NCI-H524 (cell line): ENCODE data around the gene MED13L.
A peak's percentile ranks its signal among the peaks of the same experiment; 100 is the strongest.

Experiments used
- DNase-seq, 2 experiments: peaks; one replicate each; lab custom pipeline; 2025; lab: John Stamatoyannopoulos, UW

Gene MED13L

DNA sequence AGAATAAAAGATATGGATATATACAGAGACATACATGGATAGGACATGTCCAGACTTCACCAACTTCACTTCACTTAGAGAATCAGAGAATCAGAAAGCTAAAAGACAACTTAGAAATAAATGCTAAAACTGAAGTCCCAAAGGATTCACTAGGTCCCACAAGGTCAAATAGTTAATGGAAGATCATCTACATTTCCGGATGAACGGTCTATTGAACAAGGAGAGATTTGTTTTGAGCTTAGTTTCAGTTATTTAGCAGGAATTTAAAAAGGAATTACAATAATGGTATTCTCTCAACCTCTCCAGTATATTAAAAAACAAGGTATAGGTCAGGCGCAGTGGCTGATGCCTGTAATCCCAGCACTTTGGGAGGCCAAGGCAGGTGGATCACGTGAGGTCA, 187.0 kb downstream of the MED13L start:
- DNase-seq = no peak

DNA sequence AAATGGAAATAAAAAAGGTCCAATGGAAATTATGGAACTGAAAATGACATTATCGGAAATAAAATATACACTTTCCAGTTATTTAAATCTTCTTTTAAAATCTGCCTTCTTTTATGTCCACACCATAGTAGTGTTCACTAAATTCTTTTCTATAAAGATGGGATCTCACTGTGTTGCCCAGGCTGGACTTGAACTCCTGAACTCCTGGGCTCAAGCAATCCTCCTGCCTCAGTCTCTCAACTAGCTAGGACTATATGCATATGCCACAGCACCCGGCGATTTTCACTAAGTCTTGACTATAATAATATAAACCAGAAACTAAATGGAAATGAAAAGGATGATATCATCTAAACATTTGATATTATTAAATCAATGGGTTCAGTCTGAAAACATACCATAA, 188.4 kb downstream of the MED13L start:
- DNase-seq = no peak

DNA sequence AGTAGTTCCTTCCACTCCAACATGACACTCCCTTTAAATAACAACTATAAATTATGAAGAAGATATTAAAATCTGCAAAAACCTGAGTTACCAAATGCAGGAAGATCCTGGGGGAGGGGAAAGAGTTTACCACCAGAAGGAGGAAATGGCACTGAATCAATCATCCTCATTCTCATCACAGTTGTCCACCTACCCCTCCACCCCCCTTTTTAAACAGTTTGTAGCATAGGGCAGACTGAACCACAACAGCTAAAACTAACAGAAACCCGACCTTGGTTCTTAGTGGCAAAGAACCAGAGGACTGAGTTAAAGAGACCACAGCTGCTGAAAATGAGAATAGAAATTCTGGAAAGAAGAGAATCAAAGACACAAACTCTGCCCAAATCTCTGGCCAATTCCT, 189.5 kb downstream of the MED13L start:
- DNase-seq = no peak

DNA sequence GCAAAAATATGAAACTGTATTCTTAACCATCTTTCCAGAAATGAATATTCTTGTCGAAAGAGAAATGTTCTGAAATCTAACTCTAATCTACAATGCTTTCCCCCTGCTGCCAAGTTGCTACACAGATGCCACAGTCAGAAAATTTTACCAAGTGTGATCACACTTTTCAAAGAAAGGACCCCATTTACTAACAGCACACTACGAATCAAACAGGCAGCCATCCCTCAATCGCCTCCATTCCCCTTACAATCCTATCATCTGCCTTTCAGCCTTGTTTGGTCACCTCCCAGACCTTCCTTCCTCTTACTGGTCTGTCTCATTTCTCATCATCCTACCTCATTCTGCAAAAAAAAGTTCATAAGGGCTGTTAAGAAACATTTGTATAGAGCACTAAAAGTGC, 190.1 kb downstream of the MED13L start:
- no peak for DNase-seq

DNA sequence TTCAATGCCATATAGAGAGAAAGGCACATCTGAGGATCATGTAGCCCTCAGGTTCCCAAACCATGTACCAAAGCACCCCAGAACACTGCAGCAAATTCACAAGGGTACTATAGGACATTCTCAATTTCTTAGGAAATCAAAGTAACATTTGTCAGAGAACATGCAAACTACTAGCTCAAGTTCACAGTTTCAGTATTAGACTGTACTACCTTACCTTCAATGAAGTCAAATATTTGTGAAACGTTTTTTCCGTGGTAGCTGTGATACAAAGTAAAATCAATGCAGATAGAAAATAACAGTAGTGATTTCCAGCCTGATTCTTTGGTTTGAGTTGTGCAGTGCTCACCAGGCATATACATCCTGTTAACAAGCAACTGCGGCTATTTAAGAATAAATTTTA, 197.1 kb downstream of the MED13L start:
- no peak for DNase-seq

DNA sequence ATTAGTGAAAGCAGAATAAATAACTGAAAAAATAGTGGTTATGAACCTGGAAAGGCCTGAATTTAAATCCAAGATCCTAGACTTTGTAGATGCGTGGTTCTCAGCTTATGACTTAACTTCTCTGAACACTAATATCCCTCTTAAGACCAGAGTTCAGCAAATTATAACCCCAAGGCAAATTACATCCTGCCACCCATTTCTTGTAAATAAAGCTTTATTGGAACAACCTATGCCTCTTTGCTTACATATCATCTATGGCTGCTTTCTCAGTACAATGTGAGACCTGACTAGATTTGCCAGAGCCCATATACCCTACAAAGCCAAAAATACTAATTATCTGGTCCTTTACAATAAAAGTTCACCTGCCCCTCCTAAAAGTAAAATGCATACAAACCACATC, 199.1 kb downstream of the MED13L start:
- no peak for DNase-seq

DNA sequence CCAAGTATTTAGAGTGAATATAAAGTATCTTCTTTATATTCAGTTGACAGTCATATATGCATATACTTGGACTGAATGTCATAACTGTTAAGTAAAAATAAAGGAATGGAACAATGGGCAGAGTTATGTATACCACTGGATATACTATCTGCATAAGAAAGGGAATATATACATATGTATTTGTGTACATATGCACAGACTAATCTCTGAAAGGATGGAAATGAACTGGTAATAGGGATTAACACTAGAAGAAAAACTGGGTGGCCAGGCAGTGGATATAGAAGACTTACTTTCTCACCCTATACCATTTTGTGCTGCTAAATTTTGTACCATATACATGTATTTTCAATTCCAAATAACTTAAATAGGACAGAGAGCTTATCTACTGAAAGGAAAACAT, 200.1 kb downstream of the MED13L start:
- DNase-seq = no peak

DNA sequence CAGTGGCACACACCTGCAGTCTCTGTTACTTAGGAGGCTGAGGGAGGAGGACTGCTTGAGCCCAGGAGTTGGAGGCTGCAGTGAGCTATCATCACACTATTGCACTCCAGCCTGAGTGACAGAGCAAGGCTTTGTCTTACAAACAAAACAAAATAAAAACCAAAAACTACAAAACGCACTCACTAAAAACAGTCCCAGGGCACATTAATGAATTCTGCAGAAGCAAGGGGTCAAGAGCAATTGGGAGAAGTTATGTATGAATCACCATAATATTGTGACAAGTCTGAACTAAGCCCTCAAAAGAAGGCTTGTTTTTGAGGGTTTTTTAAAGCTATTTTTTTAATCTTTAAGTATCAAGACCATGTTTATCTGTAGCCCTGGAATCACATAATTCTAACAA, 201.1 kb downstream of the MED13L start:
- DNase-seq = no peak

DNA sequence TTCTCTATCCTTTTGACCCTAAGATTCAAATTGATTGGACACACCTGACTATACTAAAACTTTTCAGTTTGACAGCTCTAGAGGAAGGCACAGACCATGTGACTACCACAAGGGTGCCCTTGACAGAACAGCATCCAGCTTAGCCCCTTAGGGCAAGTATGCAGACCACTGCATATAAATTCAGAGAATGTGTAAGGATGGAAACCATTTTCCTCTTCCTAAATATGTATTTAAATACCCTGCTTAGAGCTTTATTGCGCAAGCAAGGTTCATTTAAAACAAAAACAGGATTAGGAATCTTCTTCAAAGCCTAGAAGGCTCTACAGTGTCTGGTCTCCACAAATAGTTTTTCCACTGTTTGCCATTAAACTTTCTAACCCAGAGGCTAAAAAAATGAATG, 202.8 kb downstream of the MED13L start:
- DNase-seq = no peak

DNA sequence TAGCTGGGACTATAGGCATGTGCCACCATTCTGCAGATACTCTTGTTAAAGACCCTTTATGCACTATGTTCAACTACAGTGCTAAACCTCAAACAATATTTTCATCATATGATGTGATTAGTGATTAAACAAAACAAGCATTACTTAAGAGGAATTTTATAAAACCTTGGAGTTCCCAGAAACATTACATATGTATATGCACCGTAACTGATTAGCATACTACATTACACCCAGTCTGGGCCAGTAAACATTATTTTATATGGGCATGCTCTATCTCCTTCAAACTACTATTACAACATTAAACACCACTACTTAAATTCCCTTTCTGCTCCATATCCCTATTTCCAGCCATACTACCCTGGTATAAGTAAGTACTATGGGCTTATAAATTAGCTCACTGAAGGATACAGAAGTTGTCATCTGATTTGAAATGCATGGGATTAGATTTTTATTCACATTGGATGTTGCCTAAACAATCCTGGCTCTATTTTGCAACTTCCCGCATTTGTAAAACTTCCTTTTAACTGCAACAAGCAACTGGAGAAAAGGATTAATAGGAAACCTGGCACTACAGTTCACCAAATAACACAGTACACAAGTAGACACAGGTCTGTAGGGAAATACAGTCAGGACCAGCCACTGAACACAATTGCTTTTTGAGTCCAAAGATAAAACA, 205.8 kb downstream of the MED13L start:
- no peak for DNase-seq

DNA sequence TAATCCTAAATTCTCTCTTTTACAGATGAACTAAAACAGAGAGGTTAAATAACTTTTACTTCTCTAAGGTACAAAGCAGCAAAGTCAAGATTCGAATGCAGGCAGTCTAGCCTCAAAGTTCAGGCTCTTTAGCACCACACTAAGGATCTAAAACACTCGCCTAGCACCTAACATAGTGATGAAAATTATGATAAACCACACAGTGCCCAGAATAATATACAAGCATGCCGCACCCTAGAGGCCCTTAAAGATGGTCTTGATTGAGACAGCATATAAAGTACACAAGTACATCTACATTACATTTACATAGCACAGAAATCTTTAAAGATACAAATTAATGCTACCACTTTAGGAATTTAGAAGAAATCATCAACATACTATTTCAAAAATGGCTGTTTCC, 207.0 kb downstream of the MED13L start:
- no peak for DNase-seq

DNA sequence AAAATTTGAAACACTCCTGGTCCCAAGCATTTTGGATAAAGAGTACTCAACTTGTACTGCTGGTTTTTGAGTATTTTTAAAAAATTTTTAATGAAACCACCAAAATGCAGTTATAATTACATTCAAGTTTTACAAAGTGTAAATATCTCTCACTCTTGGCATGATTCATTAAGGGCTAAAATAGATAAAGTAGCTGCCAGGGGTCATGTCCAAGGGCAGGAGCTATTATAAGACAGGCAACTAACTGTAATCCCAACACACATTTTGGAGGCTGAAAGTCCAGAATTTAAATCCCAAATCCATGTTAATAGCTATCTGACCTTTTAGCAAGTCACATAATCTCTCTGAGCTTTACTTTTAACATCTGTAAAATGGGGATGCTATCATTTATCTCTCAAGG, 207.6 kb downstream of the MED13L start:
- DNase-seq = no peak

DNA sequence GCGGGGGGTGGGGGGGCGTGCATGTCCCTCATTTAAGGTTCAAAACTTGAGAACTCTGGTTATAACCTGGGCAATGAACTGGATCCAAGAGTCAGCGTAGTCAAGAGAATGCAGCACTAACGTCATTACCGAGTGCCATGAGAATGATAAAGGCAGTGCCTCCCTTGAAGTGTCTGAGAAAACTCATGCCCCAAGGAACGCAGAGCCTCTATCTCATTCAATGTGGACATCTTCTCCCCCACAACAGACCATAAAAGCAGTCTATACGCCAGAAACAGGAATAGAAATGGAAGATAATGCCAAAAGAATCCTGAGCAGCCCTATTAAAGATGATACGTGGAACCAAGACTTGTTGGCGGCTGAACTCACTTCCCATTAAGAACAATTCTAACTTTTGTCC, 208.6 kb downstream of the MED13L start:
- DNase-seq = no peak

DNA sequence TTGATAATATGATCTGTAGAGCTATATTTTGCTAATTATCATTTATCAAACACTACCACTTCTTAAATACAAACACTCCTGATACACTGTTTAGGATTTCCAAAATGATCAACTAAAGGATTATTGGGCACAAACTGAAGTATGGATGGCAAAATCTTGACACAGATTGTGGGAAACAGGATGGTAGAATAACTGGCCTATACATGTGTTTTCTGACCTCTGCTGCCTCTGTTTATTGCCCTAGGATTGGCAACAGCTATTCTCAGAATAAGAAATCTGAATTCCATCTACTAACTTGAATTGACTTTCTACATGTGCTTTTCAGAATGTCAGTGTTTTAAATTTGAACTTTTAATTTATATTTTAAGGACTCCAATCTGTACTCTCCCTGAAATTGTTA, 209.1 kb downstream of the MED13L start:
- no peak for DNase-seq

DNA sequence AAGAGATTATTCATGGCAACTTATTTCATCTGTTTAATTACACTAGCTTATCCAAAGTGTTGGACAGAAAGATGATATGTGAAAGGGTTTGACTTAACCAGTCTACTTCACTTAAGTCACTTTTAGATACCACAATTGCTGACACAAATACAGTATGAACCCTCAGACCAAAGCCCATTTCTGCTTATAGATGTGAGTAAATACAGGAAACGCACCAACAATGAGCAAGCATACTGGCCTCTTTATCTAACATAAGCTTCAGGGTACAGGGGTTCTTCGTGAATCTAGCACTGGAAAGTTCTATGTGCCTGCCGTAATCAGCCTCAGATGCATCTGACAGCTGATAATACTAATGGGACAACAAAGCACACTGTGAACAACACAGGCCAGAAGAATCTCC, 209.6 kb downstream of the MED13L start:
- no peak for DNase-seq

DNA sequence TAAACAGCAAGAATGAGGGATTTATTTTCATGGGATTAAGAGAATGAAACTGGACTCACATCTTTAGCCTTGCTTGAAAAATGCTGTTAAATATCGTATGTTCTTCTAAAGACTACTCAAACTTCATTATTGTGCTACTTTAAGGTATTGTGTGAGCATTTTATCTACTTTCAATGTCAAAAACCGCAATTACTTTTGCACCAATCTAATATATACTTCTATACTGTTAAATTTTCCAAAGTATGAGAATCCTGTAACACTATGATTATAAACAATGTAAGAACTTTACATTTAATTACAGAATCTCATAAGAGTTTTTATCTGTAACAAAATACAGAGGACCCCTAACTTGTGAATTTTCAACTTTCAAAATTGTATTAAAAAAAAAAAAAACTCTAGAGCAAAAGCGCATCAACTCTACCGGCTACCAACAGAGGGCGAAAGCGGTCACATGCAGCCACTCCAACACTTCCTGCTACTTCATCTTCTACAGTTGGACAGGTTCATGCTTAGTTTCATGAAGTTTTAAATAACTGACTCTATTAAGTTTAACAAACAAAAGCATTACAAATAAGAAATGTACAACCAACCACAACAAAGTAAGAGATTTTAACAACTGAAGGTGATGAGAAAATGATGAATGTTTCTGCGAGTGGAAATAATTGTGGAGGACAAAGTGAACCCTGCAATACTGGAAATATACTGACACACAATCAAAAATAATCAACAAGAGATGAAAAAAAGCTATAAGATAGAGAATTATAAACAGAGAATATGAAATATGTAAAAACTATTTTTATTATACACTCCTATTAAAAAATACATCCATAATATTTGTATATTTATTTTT, 210.9 kb downstream of the MED13L start:
- DNase-seq = peak in 1 of 2 experiments; percentile 24

DNA sequence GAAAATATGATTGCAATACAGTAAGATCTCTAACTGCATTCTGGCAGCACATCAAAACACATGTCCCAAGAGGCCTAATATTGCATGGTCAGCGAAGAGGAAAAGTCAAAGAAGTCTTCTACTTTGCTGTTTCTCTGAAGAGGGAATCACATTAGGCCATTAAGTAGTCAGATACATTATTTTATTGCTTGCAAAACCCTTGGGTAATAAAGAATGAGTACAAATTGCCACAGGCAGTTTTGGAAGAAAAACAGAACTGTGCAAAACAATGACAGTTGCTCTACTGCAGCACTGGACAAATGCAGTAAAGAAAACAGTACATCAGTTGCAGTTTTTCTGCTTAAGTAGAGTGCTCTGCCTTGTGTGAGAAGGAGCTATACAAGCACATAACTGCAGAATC, 211.9 kb downstream of the MED13L start:
- DNase-seq = no peak

DNA sequence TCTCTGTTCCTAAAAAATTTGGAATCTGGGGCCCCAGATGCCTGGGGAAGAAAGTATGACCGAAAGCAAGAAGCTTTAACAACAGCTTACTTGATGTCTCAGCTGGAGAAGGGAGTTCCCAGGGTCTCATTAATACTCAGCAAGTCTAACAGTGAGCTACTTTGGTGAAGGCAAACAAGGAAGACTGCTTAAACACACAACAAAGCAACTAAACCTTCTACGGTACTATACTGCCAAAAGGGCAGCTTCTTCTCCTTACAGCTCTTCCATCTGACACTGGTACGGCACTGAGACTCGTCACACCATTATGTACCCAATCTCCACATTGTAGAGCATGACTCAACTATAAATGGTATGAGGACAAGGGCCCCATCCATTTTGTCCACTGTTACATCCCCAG, 213.0 kb downstream of the MED13L start:
- DNase-seq = no peak

DNA sequence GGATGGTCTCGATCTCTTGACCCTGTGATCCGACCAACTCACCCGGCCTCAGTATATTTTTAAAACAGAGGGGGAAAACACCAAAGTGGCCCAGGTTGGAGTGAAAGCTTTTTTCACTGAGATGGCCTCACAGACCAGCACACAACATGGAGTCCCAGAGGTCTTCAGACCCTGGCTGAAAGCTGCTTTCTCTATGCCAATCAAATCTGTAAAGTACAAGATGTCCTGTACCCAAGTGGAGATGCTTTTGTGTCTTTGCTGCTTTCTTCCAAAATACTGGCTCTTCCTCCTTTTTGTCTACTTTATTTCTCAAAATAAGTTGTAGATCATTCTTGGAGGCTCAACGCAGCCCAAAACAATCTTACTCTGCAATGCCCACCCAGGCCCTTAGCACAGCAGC, 214.8 kb downstream of the MED13L start:
- DNase-seq = no peak

DNA sequence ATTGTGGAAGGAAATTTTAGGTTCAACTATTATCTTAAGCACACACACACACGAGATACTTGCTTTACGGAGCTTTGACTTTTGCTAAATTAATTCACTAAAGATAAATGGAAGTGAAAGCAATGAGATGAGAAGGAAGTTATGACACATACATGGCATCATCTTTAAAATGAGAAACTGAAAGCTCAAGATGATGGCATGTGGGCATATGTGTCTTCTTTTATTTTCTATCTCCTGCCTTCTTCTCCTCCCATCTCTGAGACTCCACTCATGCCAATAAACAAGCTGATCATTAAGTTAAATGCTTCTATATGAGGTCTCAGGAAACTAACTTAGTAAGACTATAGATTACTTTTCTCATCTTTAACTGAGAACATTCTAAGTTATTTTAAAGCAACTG, 216.7 kb downstream of the MED13L start:
- DNase-seq = no peak

DNA sequence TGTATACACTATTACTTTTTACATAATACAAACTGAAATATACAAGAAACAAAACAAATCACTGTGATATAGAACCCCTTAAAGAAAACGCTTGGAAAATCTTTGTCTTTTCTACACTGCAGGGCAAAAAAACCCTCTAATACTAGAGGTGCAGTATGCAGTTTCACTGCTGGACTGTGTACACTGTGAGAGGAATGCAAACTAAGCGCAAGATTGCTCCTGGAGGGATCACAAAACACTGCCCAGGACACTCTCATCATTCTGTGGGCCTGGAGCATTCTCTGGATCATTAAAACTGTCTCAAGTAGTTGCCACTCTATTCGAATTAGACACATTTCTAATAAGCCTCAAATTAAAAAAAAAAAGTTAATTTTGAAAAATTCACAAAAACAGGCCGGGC, 217.6 kb downstream of the MED13L start:
- DNase-seq = no peak

DNA sequence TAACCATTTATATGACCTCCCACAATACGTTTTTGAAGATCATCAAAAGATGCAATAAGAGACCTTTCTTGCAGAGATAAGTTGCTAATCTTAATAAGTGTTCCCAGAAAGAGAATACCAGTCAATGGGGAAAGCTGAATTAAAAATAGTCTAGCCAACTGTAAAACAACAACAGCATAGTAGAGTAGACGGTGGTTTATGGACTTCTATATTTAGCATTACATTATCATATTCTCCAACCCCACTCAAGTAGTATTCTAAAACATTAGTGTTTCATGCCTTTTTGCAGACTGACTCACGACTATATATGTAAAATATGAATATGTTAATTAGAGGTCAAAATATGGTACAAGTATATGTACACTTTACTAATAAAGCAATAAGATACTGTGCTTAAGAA, 218.9 kb downstream of the MED13L start:
- DNase-seq = no peak

DNA sequence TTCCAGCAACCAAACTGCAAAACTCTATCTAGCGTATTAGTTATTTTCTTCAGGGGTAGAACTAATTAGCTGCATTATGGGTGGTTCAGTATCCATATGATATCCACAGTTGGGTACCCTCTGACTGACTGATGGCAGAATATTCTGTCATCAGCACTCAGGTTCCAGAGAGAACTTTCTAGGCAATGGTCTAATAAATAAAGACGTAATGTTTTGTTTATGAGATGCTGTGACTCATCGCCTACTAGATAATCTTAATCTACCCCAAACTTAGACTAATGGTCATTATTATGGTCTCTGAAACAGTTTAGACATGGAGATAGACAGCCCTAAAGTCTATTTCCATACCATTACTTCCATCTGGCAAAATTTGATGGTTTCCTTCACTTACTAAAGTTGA, 220.1 kb downstream of the MED13L start:
- DNase-seq = no peak
